GM12878 (cell line): Measurements from ENCODE around the gene ZNF710.

Experiments used
- BHLHE40 ChIP-seq, 2 experiments: fragments of 450-650 bp in 1 of 2; IDR thresholded peaks; 2 replicates each; pipeline ENCODE4 v1.6.1; 2011 to 2017; ENCODE audit warnings: low read depth in 2 of 2, borderline replicate concordance in 1 of 2, improper control_type of control experiment in 1 of 2, low read length in 1 of 2, mild to moderate bottlenecking in 1 of 2
- CREB1 ChIP-seq: IDR thresholded peaks from 2 replicates; pipeline ENCODE4 v1.6.1; 2012; ENCODE audit warnings: low read depth, mild to moderate bottlenecking, inconsistent platforms
- EGR1 ChIP-seq, 2 experiments: IDR thresholded peaks; 1 replicate in 1 of 2; 2 replicates in 1 of 2; pipeline ENCODE4 v1.6.1; 2011 to 2012; ENCODE audit warnings: low read depth in 2 of 2, low read length in 2 of 2, borderline replicate concordance in 1 of 2, mild to moderate bottlenecking in 1 of 2, moderate library complexity in 1 of 2
- KDM1A ChIP-seq: fragments of 200-600 bp; sonication (generic); IDR thresholded peaks from 2 replicates; pipeline ENCODE4 v1.6.1; 2016; ENCODE audit warnings: borderline replicate concordance
- NFIC ChIP-seq: IDR thresholded peaks from 2 replicates; pipeline ENCODE4 v1.6.1; 2012; ENCODE audit warnings: low read depth, mild to moderate bottlenecking, inconsistent platforms, low read length, moderate library complexity
- NRF1 ChIP-seq: conservative IDR thresholded peaks from 2 replicates; pipeline ENCODE4 v1.6.1; 2011; ENCODE audit warnings: mild to moderate bottlenecking, low read depth, low read length, improper control_type of control experiment
- POLR2A ChIP-seq: IDR thresholded peaks from 2 replicates; pipeline ENCODE4 v1.6.1; 2011; ENCODE audit warnings: low read depth, mild to moderate bottlenecking, low read length
- POLR2AphosphoS5 ChIP-seq: IDR thresholded peaks from 2 replicates; pipeline ENCODE4 v1.6.1; 2011; ENCODE audit warnings: mild to moderate bottlenecking, low read length, inconsistent platforms
- SIN3A ChIP-seq: IDR thresholded peaks from 2 replicates; pipeline ENCODE4 v1.6.1; 2012; ENCODE audit warnings: low read depth, low read length, improper control_type of control experiment
- SREBF1 ChIP-seq: IDR thresholded peaks from 2 replicates; pipeline ENCODE4 v1.6.1; 2012; ENCODE audit warnings: mild to moderate bottlenecking, low read length
- TAF1 ChIP-seq: IDR thresholded peaks from 2 replicates; pipeline ENCODE4 v1.6.1; 2011; ENCODE audit warnings: mild to moderate bottlenecking, low read depth, low read length, borderline replicate concordance
- TCF3 ChIP-seq: IDR thresholded peaks from 2 replicates; pipeline ENCODE4 v1.6.1; 2012; ENCODE audit warnings: low read depth, mild to moderate bottlenecking, low read length, borderline replicate concordance; ENCODE audit not compliant: insufficient read depth
- TF ChIP-seq, protein P1 (sequence below): IDR thresholded peaks from 2 replicates; pipeline ENCODE4 v1.6.1; 2011; ENCODE audit warnings: low read depth, mild to moderate bottlenecking, low read length, moderate library complexity, borderline replicate concordance; ENCODE audit errors: extremely low read depth
- TF ChIP-seq, protein P2 (sequence below), 3 experiments: IDR thresholded peaks in 2 of 3; conservative IDR thresholded peaks in 1 of 3; 2 replicates each; pipeline ENCODE4 v1.5.1; 2011; ENCODE audit warnings: low read depth in 3 of 3, low read length in 3 of 3, mild to moderate bottlenecking in 3 of 3, control low read depth in 2 of 3, moderate library complexity in 2 of 3, inconsistent platforms in 1 of 3, mixed read lengths in 1 of 3; ENCODE audit not compliant: control insufficient read depth in 2 of 3, insufficient read depth in 1 of 3; ENCODE audit errors: extremely low read depth in 1 of 3

DNA sequence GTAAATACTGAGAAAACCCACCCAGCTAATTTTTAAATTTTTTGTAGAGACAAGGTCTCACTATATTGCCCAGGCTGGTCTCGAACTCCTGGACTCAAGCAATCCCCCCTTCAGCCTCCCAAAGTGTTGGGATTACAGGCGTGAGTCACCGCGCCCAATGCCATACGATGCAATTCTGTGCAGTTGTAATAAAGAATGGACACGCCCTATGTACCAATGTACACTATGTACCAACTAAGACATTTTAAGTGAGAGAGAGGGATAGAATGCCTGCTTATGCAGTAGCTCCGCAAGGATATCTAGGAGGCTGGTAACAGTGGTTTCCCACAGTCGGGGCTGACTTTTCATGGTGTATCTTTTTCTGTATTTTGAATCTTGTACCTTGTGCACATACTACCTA is 14.6 kb downstream of the ZNF710 start:
- TF ChIP-seq BHLHE40 (IDR thresholded peaks at IDR 0.05; ENCODE audit: borderline replicate concordance in 1 of 2, low read depth in 2 of 2, low read length in 1 of 2): no peak
- no peak for TF ChIP-seq NRF1
- TF ChIP-seq POLR2A: no peak
- no peak for TF ChIP-seq SIN3A
- no peak for TF ChIP-seq NFIC
- TF ChIP-seq, protein P1, sequence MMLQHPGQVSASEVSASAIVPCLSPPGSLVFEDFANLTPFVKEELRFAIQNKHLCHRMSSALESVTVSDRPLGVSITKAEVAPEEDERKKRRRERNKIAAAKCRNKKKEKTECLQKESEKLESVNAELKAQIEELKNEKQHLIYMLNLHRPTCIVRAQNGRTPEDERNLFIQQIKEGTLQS: no peak
- TF ChIP-seq KDM1A: no peak
- TF ChIP-seq TCF3: no peak
- no peak for TF ChIP-seq SREBF1
- TF ChIP-seq TAF1: no peak
- no peak for TF ChIP-seq EGR1 (IDR thresholded peaks at IDR 0.05; ENCODE audit: borderline replicate concordance in 1 of 2, low read depth in 2 of 2, low read length in 2 of 2)
- TF ChIP-seq, protein P2, sequence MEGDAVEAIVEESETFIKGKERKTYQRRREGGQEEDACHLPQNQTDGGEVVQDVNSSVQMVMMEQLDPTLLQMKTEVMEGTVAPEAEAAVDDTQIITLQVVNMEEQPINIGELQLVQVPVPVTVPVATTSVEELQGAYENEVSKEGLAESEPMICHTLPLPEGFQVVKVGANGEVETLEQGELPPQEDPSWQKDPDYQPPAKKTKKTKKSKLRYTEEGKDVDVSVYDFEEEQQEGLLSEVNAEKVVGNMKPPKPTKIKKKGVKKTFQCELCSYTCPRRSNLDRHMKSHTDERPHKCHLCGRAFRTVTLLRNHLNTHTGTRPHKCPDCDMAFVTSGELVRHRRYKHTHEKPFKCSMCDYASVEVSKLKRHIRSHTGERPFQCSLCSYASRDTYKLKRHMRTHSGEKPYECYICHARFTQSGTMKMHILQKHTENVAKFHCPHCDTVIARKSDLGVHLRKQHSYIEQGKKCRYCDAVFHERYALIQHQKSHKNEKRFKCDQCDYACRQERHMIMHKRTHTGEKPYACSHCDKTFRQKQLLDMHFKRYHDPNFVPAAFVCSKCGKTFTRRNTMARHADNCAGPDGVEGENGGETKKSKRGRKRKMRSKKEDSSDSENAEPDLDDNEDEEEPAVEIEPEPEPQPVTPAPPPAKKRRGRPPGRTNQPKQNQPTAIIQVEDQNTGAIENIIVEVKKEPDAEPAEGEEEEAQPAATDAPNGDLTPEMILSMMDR (IDR thresholded peaks at IDR 0.05 in 2 of 3, conservative IDR thresholded peaks at IDR 0.05 in 1 of 3; ENCODE audit: control insufficient read depth in 2 of 3, extremely low read depth in 1 of 3, insufficient read depth in 1 of 3, low read depth in 3 of 3, low read length in 3 of 3): no peak
- no peak for TF ChIP-seq CREB1
- TF ChIP-seq POLR2AphosphoS5: no peak
